ENCODE results near the gene ZNF189. TPM values are rescaled to one million over a fixed set of nuclear protein-coding genes. Genes with fewer than 3 reads are reported as not detected.

ZNF189 gene
- total RNA-seq, 1 donor from 2014 or later, result 20.7 TPM

DNA sequence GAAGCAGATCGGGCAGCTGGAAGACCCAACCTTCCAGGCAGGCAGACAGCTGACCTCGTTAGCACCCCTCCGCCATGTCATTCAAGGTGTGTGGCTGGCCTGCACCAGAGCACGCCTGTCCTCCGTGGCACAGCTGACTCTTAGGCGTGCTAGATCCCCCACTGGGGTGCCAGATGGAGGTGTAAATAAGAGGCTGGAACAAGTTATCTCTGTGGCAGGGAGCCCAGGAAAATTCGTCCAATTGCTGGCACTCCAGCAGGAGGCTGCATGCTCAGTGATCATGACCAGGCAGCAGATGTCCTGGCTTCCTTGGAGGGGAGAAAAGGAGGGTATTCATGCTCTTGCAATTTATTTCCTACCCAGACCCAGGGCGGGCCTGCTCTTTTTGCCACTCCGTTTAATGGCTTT lies 44.7 kb downstream of the ZNF189 start:
- Histone ChIP-seq H3K36me3 (no peaks in the 10 kb centered on the region), H3K9me3 (no peaks in the 10 kb centered on the region), H3K4me1 (peaks cover under 1% of the 10 kb centered on the region), H3K4me3 (no peak overlapping the region), H3K27me3 (ENCODE audit: low read depth) (no peaks in the 10 kb centered on the region), H3K27ac (no peak overlapping the region)
- TF ChIP-seq, protein P1, sequence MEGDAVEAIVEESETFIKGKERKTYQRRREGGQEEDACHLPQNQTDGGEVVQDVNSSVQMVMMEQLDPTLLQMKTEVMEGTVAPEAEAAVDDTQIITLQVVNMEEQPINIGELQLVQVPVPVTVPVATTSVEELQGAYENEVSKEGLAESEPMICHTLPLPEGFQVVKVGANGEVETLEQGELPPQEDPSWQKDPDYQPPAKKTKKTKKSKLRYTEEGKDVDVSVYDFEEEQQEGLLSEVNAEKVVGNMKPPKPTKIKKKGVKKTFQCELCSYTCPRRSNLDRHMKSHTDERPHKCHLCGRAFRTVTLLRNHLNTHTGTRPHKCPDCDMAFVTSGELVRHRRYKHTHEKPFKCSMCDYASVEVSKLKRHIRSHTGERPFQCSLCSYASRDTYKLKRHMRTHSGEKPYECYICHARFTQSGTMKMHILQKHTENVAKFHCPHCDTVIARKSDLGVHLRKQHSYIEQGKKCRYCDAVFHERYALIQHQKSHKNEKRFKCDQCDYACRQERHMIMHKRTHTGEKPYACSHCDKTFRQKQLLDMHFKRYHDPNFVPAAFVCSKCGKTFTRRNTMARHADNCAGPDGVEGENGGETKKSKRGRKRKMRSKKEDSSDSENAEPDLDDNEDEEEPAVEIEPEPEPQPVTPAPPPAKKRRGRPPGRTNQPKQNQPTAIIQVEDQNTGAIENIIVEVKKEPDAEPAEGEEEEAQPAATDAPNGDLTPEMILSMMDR (IDR thresholded peaks at IDR 0.05), result no peak
- intact Hi-C loops (cut with DNase I), result no loop called here
- ATAC-seq (no peak), DNase-seq (no peak)

DNA sequence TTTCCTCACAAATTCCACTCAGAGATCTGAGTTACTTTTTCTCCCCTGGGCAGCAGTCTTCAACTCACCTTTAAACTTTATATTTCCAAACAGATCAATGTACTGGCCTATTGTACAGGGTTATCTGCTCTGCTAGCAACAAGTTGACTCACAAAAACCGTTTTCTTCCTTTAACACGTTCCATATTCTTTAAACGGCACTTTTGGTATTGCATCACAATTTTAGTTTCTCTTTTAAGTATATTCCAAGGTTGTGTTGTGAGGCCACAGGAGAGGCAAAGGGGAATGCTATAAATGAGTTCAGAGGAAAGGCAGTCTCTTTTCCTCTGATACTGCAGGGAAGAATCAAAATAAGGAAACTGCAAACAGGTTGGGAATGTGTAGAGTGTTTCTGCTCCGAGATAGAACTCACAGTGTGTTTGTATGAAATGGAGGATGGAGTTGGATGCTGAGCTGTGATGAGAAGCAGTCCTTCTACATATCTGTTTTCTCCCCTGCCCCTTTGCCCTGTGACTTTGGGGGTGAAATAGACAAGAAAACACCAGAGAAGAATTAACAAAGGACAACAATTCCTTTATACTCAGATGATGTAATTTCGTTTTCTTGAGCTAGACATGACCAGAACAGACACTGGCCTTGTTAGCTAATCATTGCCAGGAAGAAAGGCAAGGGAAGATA lies 46.8 kb downstream of the ZNF189 start:
- intact Hi-C loops (cut with DNase I), result no loop called here
- H3K9me3 ChIP-seq, result no peaks in the 10 kb centered on the region
- H3K4me1 ChIP-seq, result peaks cover 10% of the 10 kb centered on the region
- ATAC-seq (no peak), DNase-seq (no peak)
- H3K27me3 ChIP-seq (ENCODE audit: low read depth), result peaks cover 4% of the 10 kb centered on the region
- no peak overlapping the region for H3K27ac ChIP-seq
- no peaks in the 10 kb centered on the region for H3K36me3 ChIP-seq
- no peak overlapping the region for H3K4me3 ChIP-seq
- TF ChIP-seq, protein P1 (IDR thresholded peaks at IDR 0.05), result no peak

DNA sequence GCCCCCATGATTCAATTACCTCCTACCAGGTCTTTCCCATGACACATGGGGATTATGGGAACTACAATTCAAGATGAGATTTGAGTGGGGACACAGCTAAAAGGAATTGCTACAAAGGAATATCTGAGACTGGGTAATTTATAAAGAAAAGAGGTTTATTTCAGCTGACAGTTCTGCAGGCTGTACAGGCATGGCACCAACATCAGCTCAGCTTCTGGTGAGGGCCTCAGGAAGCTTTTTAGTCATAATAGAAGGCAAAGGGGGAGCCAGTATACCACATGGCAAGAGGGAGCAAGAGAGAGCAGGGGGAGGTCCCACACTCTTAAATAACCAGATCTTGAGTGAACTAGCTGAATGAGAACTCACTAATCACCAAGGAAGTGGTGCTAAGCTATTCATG lies 48.1 kb downstream of the ZNF189 start:
- H3K4me1 ChIP-seq, result peaks cover 10% of the 10 kb centered on the region
- no peak for ATAC-seq
- no peak overlapping the region for H3K4me3 ChIP-seq
- no peak overlapping the region for H3K27ac ChIP-seq
- intact Hi-C loops (cut with DNase I), result no loop called here
- DNase-seq, result no peak
- H3K36me3 ChIP-seq, result no peaks in the 10 kb centered on the region
- peaks cover 4% of the 10 kb centered on the region for H3K27me3 ChIP-seq (ENCODE audit: low read depth)
- H3K9me3 ChIP-seq, result no peaks in the 10 kb centered on the region
- TF ChIP-seq, protein P1 (IDR thresholded peaks at IDR 0.05), result no peak

DNA sequence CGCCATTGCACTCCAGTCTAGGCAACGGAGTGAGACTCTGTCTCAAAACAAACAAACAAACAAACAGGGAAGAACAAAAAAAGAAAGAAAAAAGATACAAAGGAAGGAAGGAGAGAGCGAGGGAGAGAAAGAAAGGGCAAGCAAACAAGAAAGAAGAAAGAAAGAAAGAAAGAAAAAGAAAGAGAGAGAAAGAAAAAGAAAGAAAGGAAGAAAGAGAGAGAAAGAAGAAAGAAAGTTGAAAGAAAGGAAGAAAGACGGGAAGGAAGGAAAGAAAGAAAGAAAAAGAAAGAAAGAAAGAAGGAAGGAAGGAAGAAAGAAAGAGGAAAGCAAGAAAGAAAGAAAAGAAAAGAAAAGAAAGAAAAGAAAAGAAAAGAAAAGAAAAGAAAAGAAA lies 50.0 kb downstream of the ZNF189 start:
- H3K27ac ChIP-seq, result no peak overlapping the region
- no peak for DNase-seq
- intact Hi-C loops (cut with DNase I), result no loop called here
- no peaks in the 10 kb centered on the region for H3K9me3 ChIP-seq
- no peaks in the 10 kb centered on the region for H3K36me3 ChIP-seq
- TF ChIP-seq, protein P1 (IDR thresholded peaks at IDR 0.05), result no peak
- H3K4me1 ChIP-seq, result peaks cover 10% of the 10 kb centered on the region
- ATAC-seq, result no peak
- H3K4me3 ChIP-seq, result peak overlapping the region; percentile 62
- H3K27me3 ChIP-seq (ENCODE audit: low read depth), result peaks cover 4% of the 10 kb centered on the region

DNA sequence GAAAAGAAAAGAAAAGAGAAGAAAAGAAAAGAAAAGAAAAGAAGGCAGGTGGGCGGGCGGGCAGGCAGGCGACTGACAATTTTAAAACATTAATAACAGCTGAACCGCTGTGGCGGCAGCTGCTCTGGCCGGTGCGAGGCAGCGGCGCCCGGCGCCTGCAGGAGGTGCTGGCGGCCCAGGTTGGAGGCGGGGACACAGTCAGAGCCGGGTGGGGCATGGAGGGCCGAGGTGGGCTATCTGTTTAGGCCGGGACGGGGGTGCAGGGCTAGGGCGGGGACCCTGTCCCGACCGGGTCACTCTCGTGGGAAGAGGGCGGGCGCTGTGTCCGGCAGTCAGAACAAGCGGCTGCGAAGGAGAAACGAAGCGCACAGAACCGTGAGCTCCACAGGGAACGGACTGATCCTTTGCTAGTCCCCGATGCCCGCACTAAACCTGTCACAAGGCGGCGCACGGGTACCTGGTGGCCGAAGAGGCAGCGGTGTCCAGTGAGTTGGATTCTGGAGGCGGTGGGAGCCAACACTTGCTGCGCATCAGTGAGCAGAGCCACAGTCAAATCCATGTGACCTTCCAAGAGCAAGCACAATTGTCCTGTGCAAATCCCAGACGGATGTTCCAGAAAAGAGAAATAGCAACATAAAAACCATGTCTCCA lies 50.5 kb downstream of the ZNF189 start:
- intact Hi-C loops (cut with DNase I), result no loop called here
- Histone ChIP-seq H3K4me3 (peak overlapping the region; percentile 62), H3K27ac (peak overlapping the region; percentile 58), H3K27me3 (ENCODE audit: low read depth) (peaks cover 4% of the 10 kb centered on the region), H3K4me1 (peaks cover 10% of the 10 kb centered on the region), H3K36me3 (no peaks in the 10 kb centered on the region), H3K9me3 (no peaks in the 10 kb centered on the region)
- TF ChIP-seq, protein P1 (IDR thresholded peaks at IDR 0.05), result peak; percentile 70
- DNase-seq (peak; percentile 81), ATAC-seq (peak; percentile 97 to 99)

All from lower lobe of right lung (tissue), 2 donors.